ENCODE measurements around the gene C22orf23.
"Not testable (repeated sequence)": the region's sequence is repeated elsewhere in the genome, so short reads cannot be mapped to it uniquely, and the experiment has no call there.

Gene C22orf23

GRCh38 chr22:37982938-37983859 is 29.8 kb upstream of the C22orf23 start:
- DNase-seq (ENCODE audit: low read depth, low spot score): no peak

GRCh38 chr22:37982151-37982785 is 28.9 kb upstream of the C22orf23 start:
- H3K4me3 ChIP-seq (ENCODE audit: low read length): no peak overlapping the region
- DNase-seq (ENCODE audit: low read depth, low spot score): no peak

More at GRCh38 chr22:37982938-37983859, 29.8 kb upstream of the C22orf23 start:
- H3K4me3 ChIP-seq (ENCODE audit: low read length): no peak overlapping the region

GRCh38 chr22:37981282-37982011 is 28.0 kb upstream of the C22orf23 start:
- H3K4me3 ChIP-seq (ENCODE audit: low read length): no peak overlapping the region
- DNase-seq (ENCODE audit: low read depth, low spot score): no peak

- no peak for DNase-seq (ENCODE audit: low read depth, low spot score)
Observed at GRCh38 chr22:37979782-37980181, 26.4 kb upstream of the C22orf23 start.

GRCh38 chr22:37976547-37976946 is 23.1 kb upstream of the C22orf23 start:
- no peak overlapping the region for H3K4me3 ChIP-seq (ENCODE audit: low read length)
- DNase-seq (ENCODE audit: low read depth, low spot score): no peak

More at GRCh38 chr22:37979782-37980181, 26.4 kb upstream of the C22orf23 start:
- H3K4me3 ChIP-seq (ENCODE audit: low read length): no peak overlapping the region

- not testable (repeated sequence) for H3K4me3 ChIP-seq (ENCODE audit: low read length)
Observed at GRCh38 chr22:37976022-37976421, 22.6 kb upstream of the C22orf23 start.

GRCh38 chr22:37975153-37975552 is 21.8 kb upstream of the C22orf23 start:
- H3K4me3 ChIP-seq (ENCODE audit: low read length): no peak overlapping the region
- DNase-seq (ENCODE audit: low read depth, low spot score): no peak

More at GRCh38 chr22:37976022-37976421, 22.6 kb upstream of the C22orf23 start:
- DNase-seq (ENCODE audit: low read depth, low spot score): not testable (repeated sequence)

- DNase-seq (ENCODE audit: low read depth, low spot score): no peak
Observed at GRCh38 chr22:37973271-37974170, 20.1 kb upstream of the C22orf23 start.

GRCh38 chr22:37972527-37972926 is 19.1 kb upstream of the C22orf23 start:
- no peak for DNase-seq (ENCODE audit: low read depth, low spot score)
- H3K4me3 ChIP-seq (ENCODE audit: low read length): no peak overlapping the region

More at GRCh38 chr22:37973271-37974170, 20.1 kb upstream of the C22orf23 start:
- H3K4me3 ChIP-seq (ENCODE audit: low read length): no peak overlapping the region

GRCh38 chr22:37971475-37972434 is 18.4 kb upstream of the C22orf23 start:
- no peak overlapping the region for H3K4me3 ChIP-seq (ENCODE audit: low read length)
- no peak for DNase-seq (ENCODE audit: low read depth, low spot score)

- DNase-seq (ENCODE audit: low read depth, low spot score): no peak
- no peak overlapping the region for H3K4me3 ChIP-seq (ENCODE audit: low read length)
Observed at GRCh38 chr22:37970864-37971263, 17.5 kb upstream of the C22orf23 start.

- no peak overlapping the region for H3K4me3 ChIP-seq (ENCODE audit: low read length)
- DNase-seq (ENCODE audit: low read depth, low spot score): no peak
Observed at GRCh38 chr22:37968452-37969251, 15.3 kb upstream of the C22orf23 start.

GRCh38 chr22:37967637-37968451 is 14.4 kb upstream of the C22orf23 start:
- no peak overlapping the region for H3K4me3 ChIP-seq (ENCODE audit: low read length)
- no peak for DNase-seq (ENCODE audit: low read depth, low spot score)

GRCh38 chr22:37967147-37967546 is 13.7 kb upstream of the C22orf23 start:
- no peak for DNase-seq (ENCODE audit: low read depth, low spot score)
- H3K4me3 ChIP-seq (ENCODE audit: low read length): no peak overlapping the region

- no peak overlapping the region for H3K4me3 ChIP-seq (ENCODE audit: low read length)
- DNase-seq (ENCODE audit: low read depth, low spot score): no peak
Observed at GRCh38 chr22:37965940-37966664, 12.7 kb upstream of the C22orf23 start.
